ENCODE results near the gene PARL.

- no peak for TF ChIP-seq CTCF (IDR thresholded peaks at IDR 0.05; ENCODE audit: low read depth, low read length)
- TF ChIP-seq EZH2phosphoT487 (IDR thresholded peaks at IDR 0.05; ENCODE audit: low read depth): no peak
Measured at GRCh38 chr3:183796372-183796771, 88.3 kb downstream of the PARL start.

Data from OCI-LY3 (cell line).